A549 treated with RU486 at 1 μM for 4 hours (cell line): Measurements from ENCODE around the gene ZNF683. TPM values are rescaled to one million over a fixed set of nuclear protein-coding genes. Genes with fewer than 3 reads are reported as not detected.

Experiments
- total RNA-seq: library from RNA; stranded (reverse); fragments of 200-300 nt; extraction: Qiagen RNA extraction; gene quantifications from 5 replicates; pipeline ENCODE4 v1.2.3, GENCODE V29; 2022; ENCODE audit warnings: low read depth

The ZNF683 gene
- total RNA-seq, result not detected in 5 replicates

DNA sequence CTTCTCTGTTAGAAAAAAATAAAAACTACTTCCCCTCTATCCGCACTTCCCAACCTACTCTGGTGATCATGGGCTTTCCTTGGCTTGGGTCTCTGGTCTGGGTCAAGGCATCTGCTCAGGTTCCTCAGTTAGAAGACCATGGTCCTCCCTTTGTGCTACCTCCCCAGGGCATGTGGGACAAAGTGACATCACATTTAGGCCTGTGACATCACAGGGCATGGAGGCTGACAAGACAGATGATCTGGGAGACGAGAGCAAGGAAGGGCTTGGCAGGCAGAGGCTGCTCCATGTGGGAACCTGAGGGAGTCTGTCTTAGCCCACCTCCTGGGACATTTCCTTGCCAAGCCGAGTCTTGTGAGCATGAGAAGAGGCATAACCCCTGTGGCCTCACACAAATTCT, at the start of gene ZNF683:
Gene ZNF683 (minus strand): TSS at position 140 of the 400 bp plus-strand sequence. CDS start 4,179 bp downstream, outside the sequence.

DNA sequence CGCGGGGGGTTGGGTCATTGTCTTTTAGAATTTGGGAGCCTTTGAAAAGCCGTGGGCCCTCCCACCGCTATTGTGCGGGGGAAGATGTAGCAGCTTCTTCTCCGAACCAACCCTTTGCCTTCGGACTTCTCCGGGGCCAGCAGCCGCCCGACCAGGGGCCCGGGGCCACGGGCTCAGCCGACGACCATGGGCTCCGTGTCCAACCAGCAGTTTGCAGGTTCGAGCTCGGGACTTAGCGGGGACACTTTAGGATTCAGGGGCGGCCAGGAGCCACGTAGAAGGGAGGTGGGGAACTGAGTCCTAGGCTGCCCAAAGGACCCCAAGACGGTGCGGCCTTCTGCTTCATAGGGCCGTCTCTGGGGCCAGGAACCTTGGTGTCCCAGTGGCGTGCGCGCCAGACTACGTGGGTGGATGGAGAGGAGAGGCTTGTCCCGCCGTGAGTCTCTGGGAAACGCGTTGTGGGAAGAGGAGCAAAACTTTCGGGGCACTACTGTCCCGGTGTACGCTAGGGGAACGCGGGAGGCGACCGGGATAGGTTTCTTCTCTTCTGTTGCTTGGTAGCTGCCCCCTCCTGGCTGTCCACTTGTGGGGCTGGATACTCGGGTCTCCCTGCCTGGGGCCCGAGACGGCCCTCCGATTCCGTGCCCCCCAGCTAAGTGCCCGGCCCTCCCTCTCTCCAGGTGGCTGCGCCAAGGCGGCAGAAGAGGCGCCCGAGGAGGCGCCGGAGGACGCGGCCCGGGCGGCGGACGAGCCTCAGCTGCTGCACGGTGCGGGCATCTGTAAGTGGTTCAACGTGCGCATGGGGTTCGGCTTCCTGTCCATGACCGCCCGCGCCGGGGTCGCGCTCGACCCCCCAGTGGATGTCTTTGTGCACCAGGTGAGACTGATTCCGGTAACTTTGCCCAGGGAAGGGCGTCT, 38.4 kb upstream of the ZNF683 start, which contains the start of gene LIN28A:
Gene LIN28A (plus strand): TSS at position 112 of the 918 bp plus-strand sequence. CDS start 75 bp downstream, at position 187.

DNA sequence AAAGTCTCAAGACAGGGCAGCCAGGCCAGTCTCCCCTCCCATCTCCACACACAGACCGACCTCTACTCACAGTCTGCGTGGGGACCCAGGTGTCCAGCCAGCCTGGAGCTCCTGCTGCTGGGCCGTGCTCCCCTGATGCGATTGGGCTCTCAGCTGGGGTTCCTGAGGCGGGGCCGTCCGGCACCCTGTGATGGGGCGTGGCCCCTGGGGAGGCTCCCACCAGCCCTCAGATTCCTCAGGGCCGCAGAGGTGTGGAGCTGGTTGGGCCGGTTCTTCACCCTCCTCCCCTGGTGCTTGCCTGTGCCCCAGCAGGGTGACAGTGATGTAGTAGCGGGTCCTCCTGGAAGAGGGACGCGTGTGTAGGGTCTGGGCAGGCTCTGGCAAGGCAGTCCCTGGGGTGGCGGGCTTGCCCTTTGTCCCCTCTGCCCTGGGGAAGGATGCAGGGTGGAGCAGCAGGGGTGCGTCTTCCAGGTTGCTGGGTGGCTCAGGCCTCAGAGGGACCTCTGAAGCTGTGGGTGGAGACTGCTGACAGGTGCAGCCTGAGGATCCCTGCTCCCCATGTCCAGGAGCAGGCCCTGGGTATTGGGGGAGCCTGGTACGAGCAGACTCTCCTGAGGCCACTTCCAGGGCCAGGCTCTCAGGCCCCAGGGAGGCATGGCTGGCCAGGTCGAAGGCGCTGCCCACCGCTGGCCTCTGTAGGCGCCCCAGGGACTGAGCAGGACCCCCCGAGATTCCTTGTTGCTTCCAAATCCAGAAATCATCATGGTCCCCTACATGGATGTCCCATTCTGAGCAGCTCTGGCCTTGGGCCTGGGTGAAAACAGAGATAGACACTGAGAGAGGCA, 18.4 kb downstream of the ZNF683 start, which contains the start of gene CRYBG2:
Gene CRYBG2 (minus strand): TSS at position 155 of the 845 bp plus-strand sequence. CDS start 7,473 bp downstream, outside the sequence.

DNA sequence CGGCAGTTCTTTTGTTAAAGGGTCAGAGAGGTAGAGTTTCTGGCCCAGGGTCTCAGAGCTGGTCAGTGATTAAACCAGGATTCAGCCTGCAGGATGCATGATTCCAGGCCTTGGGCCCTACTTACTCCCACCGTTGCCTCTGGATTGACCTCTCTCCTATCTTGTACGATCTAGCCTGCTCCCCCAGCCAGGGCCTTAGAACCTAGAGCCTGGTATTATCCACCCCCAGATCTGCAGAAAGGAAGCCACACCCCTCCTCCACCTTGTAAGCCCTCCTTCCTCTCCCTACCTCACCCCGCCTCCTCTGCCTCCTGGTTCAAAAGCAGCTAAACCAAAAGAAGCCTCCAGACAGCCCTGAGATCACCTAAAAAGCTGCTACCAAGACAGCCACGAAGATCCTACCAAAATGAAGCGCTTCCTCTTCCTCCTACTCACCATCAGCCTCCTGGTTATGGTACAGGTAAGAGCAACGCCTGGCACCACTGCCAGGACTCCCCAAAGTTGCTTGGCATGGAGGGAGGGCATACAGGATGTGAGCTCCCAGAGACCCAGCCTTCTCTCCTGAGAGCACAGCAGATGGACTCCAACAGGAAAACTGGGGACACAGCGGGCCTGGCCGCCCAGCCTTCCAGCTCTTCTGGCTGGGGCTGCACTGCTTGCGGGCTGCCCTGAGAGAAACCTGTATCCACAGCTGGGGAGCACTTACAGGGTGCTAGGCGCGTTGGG, 54.8 kb downstream of the ZNF683 start, which contains the start of gene CD52:
Gene CD52 (plus strand): TSS at position 347 of the 726 bp plus-strand sequence. CDS start 60 bp downstream, at position 407.

Other genes with a start within 250 kb of the ZNF683 start
- 0.06 TPM in 1 of 5 replicates, not detected in the others for gene FAM110D, start 213.7 kb downstream of the ZNF683 start, total RNA-seq
- not detected in 5 replicates for gene C1orf232, start 203.8 kb downstream of the ZNF683 start, total RNA-seq
- gene ZNF593, start 202.8 kb downstream of the ZNF683 start, total RNA-seq, result 52.3 to 67.9 TPM (median 66.6 TPM) in 5 replicates
- gene ZNF593OS, start 200.9 kb downstream of the ZNF683 start, total RNA-seq, result 0.36 TPM in 1 of 5 replicates, not detected in the others
- 0.13 to 0.35 TPM (median 0.30 TPM) in 5 replicates for gene CNKSR1, start 195.3 kb downstream of the ZNF683 start, total RNA-seq
- gene CATSPER4, start 182.1 kb downstream of the ZNF683 start, total RNA-seq, result not detected in 5 replicates
- 12.2 to 15.1 TPM (median 13.6 TPM) in 5 replicates for gene CEP85, start 138.6 kb downstream of the ZNF683 start, total RNA-seq
- gene SH3BGRL3, start 92.7 kb downstream of the ZNF683 start, total RNA-seq, result 116 to 199 TPM (median 158 TPM) in 5 replicates
- gene UBXN11, start 66.1 kb downstream of the ZNF683 start, total RNA-seq, result 11.1 to 17.7 TPM (median 16.8 TPM) in 5 replicates
- not detected in 5 replicates for gene CD52, start 54.8 kb downstream of the ZNF683 start, total RNA-seq
- gene CRYBG2, start 18.6 kb downstream of the ZNF683 start, total RNA-seq, result 0.48 to 2.0 TPM (median 1.4 TPM) in 5 replicates
- gene LIN28A, start 38.1 kb upstream of the ZNF683 start, total RNA-seq, result 0.03 TPM in 1 of 5 replicates, not detected in the others
- gene DHDDS, start 59.6 kb upstream of the ZNF683 start, total RNA-seq, result 21.2 to 26.7 TPM (median 23.1 TPM) in 5 replicates
- gene HMGN2, start 99.7 kb upstream of the ZNF683 start, total RNA-seq, result 305 to 414 TPM (median 361 TPM) in 5 replicates
- gene RPS6KA1, start 157.0 kb upstream of the ZNF683 start, total RNA-seq, result 14.2 to 17.6 TPM (median 16.4 TPM) in 5 replicates